Measurements from ENCODE around the gene SLC25A51.
A peak's percentile ranks its signal among the peaks of the same experiment; 100 is the strongest.

The SLC25A51 gene, protein sequence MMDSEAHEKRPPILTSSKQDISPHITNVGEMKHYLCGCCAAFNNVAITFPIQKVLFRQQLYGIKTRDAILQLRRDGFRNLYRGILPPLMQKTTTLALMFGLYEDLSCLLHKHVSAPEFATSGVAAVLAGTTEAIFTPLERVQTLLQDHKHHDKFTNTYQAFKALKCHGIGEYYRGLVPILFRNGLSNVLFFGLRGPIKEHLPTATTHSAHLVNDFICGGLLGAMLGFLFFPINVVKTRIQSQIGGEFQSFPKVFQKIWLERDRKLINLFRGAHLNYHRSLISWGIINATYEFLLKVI

DNA sequence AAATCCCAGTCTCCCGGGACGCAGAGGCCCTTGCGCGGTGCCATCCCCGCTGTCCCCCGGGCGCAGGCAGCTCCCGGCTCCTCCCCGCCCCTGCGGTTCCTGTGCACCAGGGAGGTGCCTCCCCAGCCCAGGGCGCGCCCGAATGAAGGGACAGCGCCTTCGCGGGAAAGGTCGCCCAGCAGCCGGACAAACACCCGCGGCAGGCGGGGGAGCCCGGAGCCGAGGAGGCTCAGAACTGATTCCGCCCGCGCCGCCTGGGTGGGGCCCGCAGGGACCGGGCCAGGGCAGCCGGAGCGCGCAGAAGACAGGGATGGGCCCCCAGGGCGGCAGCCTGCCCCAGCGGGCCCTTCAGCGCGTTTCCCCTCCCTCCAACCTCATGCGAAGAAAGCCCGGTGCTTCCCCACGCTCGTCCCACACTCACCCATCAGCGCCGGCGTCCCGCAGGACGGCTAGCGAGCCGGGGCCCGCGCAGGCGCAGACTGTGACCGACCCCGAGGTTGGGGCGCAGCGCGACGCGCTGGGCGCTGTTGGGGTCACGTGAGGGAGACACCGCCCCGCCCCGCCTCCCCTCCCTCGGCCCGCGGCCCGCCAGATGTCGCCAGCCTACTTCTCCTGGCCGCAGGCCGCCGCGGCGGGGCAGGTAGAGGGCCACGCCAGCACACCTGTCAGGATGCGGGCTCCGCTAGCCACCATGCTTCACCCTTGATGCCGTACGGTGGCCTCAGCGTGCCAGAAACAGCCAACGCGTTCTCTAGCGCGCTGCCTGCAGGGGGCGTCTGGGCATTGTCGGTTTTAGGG, at the start of gene SLC25A51:
TSS of gene SLC25A51 (minus strand) at position 481 of the 798 bp plus-strand sequence. CDS start 15,577 bp downstream, outside the sequence.
- H3K4me3 ChIP-seq (replicated peaks in 1 of 2; ENCODE audit: low read depth in 2 of 2, low read length in 2 of 2) = peak within 1 kb of the TSS; percentile 68 to 72
- TF ChIP-seq, protein P1, sequence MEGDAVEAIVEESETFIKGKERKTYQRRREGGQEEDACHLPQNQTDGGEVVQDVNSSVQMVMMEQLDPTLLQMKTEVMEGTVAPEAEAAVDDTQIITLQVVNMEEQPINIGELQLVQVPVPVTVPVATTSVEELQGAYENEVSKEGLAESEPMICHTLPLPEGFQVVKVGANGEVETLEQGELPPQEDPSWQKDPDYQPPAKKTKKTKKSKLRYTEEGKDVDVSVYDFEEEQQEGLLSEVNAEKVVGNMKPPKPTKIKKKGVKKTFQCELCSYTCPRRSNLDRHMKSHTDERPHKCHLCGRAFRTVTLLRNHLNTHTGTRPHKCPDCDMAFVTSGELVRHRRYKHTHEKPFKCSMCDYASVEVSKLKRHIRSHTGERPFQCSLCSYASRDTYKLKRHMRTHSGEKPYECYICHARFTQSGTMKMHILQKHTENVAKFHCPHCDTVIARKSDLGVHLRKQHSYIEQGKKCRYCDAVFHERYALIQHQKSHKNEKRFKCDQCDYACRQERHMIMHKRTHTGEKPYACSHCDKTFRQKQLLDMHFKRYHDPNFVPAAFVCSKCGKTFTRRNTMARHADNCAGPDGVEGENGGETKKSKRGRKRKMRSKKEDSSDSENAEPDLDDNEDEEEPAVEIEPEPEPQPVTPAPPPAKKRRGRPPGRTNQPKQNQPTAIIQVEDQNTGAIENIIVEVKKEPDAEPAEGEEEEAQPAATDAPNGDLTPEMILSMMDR (IDR thresholded peaks at IDR 0.05; ENCODE audit: low read depth, low read length) = peak; percentile 92
- peak; percentile 94 for DNase-seq (ENCODE audit: low read depth in 2 of 2)

DNA sequence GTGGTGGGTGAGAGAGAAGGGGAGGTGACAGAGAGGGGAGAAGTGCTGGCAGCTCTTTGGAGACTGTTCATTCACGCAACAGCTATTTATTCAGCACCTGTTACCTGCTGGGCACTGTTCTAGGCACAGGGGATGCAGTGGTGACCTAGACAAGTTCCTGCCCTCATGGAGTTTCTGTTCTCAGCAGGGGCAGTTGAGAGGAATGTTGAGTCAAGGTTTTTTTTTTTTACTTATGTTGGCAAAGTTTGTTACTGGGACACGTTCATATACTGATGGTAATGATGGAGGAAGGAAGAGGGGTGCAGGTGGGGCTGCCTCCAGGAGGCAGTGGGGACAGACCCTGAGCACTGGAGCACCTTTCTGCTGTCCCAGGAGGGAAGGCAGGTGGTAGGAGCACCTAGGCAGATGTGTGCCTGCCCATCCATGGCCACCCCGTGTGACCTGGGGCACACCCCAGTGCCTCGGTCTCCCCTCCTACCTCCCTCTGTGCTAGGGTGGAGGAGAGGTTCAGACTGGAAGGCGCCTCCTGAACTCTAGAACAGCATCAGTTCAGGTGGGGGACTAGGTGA, 49.4 kb upstream of the SLC25A51 start:
- no peak overlapping the region for H3K4me3 ChIP-seq (replicated peaks in 1 of 2; ENCODE audit: low read depth in 2 of 2, low read length in 2 of 2)

DNA sequence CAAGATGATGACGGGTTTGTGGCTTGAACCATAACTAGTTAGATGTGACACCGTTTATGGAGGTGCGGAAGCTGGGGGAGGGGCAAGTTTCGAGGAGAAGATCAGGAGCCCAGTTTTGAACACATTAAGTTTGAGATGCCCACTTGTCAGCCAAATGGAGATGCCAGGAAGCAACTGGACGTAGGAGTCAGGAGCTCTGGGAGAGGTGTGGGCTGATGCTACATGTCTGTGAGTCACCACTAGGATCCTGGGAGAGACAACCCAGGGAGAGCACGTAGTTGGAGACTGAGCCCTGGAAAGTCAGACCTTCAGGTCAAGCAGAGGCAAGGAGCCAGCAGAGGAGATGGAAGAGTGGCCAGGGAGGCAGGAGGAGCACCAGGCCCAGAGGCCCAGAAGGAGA, 48.8 kb upstream of the SLC25A51 start:
- H3K4me3 ChIP-seq (replicated peaks in 1 of 2; ENCODE audit: low read depth in 2 of 2, low read length in 2 of 2) = no peak overlapping the region
- DNase-seq (ENCODE audit: low read depth in 2 of 2) = peak; percentile 62 to 74
- TF ChIP-seq, protein P1 (IDR thresholded peaks at IDR 0.05; ENCODE audit: low read depth, low read length) = no peak

More for the DNA sequence above, 49.4 kb upstream of the SLC25A51 start:
- TF ChIP-seq, protein P1 (IDR thresholded peaks at IDR 0.05; ENCODE audit: low read depth, low read length) = no peak
- DNase-seq (ENCODE audit: low read depth in 2 of 2) = no peak

DNA sequence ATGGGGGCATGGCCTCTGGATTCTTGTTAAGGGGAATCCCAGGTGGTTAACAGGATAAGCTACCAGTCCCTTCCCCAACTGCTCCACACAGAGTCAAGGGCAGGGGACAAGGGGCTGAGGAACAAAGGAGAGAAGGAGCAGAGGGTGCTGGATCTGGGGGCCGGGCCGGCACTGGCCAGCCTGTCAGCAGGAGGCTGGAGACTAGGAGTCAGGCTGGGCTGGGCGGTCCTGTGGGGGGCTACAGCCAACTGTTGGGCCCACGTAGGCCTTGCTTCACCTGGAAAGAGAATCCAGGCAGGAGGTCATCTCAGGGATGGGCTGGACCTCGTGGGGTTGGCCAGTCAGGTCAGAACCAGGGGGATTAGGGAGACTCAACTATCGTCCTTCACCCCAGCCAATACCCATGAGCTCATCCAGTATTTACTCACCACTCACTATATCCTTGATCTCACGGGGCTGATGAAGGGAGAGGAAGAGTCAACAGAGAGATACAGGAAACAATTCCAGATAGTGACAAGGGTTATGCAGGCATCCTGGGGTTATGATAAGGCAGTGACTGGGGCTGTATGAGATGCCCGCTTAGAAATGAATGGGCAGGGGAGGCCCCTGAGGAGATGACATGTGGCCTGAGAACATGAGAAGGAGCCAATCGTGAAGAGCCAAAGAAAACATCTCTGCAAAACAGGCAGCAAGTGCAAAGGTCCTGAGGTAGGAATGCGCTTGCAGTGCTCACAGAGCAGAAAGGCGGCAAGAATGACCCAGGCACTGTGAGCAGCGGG, 47.9 kb upstream of the SLC25A51 start:
- no peak overlapping the region for H3K4me3 ChIP-seq (replicated peaks in 1 of 2; ENCODE audit: low read depth in 2 of 2, low read length in 2 of 2)
- DNase-seq (ENCODE audit: low read depth in 2 of 2) = peak in 1 of 2 donors; percentile 46
- TF ChIP-seq, protein P1 (IDR thresholded peaks at IDR 0.05; ENCODE audit: low read depth, low read length) = no peak

DNA sequence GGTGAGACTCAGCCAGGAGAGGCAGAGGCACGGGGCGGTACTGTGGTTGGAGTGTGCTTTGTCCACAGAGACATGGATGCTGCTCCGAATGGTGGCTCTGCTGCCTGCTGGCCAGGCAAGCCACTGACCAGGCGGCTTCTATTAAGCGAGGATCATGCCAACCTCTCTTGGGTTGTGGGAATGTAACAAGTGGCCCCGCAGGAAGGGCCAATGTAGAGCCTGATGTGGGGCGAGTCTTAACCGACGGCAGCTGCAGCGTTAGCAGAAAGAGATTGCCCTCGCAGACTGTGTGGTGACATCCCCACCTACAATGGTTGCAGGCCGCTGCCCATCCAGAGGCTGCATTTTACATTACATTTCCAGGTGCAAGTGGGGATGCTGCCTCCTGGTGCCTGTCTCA, 46.6 kb upstream of the SLC25A51 start:
- no peak overlapping the region for H3K4me3 ChIP-seq (replicated peaks in 1 of 2; ENCODE audit: low read depth in 2 of 2, low read length in 2 of 2)
- TF ChIP-seq, protein P1 (IDR thresholded peaks at IDR 0.05; ENCODE audit: low read depth, low read length) = no peak
- no peak for DNase-seq (ENCODE audit: low read depth in 2 of 2)

DNA sequence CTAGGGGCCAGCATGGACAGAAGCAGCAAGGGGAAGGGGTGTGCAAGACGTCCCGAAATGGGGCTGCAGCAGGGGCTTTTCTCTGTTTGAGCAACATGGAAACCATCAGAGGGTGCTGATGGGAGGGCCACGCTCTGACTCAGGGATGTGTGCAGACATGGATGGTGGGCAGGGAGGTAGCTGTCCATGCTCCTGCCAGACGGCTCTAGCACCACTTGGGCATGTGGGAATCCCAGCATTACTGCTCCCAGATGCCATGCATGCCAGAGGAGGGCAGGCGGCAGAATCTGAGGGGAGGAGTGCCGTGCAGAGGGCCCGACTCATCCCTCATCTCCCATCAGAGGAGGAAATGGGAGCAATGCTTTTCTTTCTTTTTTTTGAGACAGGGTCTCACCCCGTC, 45.6 kb upstream of the SLC25A51 start:
- TF ChIP-seq, protein P1 (IDR thresholded peaks at IDR 0.05; ENCODE audit: low read depth, low read length) = no peak
- H3K4me3 ChIP-seq (replicated peaks in 1 of 2; ENCODE audit: low read depth in 2 of 2, low read length in 2 of 2) = no peak overlapping the region
- DNase-seq (ENCODE audit: low read depth in 2 of 2) = no peak
